Measurements from ENCODE around the gene BLZF1.

DNA sequence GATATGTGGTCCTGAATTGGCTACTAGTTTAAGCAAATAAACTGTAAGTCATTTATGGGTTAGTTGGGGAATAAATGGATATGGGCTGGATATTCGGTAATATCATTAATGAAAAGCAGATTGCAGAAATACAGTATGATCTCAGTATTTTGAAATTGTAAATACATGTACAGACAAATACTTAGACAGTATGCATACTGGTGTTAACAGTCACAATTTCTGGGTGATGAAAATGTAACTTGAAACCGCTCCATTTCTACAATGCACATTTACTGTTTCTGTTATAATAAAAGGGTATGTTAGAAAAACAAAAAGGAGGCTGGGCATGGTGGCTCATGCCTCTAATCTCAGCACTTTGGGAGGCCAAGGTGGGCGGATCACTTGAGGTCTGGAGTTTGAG is 28.0 kb downstream of the BLZF1 start:
- no peak for TF ChIP-seq EZH2phosphoT487 (IDR thresholded peaks at IDR 0.05; ENCODE audit: borderline replicate concordance, low read depth, low read length)
- no peak for TF ChIP-seq CTCF (conservative IDR thresholded peaks at IDR 0.05; ENCODE audit: low read length)

Measured in OCI-LY7 (cell line).